H1 (cell line): ENCODE measurements around the gene ARMC3. TPM values are rescaled to one million over a fixed set of nuclear protein-coding genes. Genes with fewer than 3 reads are reported as not detected.

ENCODE experiments used
- CTCF ChIA-PET: fragments of 300-600 bp; sonication (Branson Sonifier 250); formaldehyde crosslinking; loops from one replicate; lab custom pipeline; 2021; ENCODE audit not compliant: partially characterized antibody; lab: Charles Lee
- POLR2A ChIA-PET: fragments of 300-600 bp; sonication (Branson Sonifier 250); formaldehyde crosslinking; loops from one replicate; lab custom pipeline; 2021; ENCODE audit warnings: inconsistent platforms; ENCODE audit not compliant: partially characterized antibody; lab: Charles Lee
- DNase-seq, 2 experiments: peaks; one replicate each; pipeline versions ENCODE4 v3.0.0 to v3.0.0-alpha.2; 2010 to 2022; ENCODE audit warnings: low spot score in 2 of 2, low read depth in 1 of 2, mixed read lengths in 1 of 2
- FAIRE-seq: peaks from 2 replicates; lab custom pipeline; 2011; peaks lifted over from hg19 to GRCh38; lab: Jason Lieb, UNC
- H2AFZ ChIP-seq: 2 replicates; pipeline ENCODE4 v1.8.1; 2012; ENCODE audit warnings: low read length, inconsistent platforms
- H2AK5ac ChIP-seq: 2 replicates; pipeline ENCODE4 v1.6.1; 2013; ENCODE audit warnings: low read depth, low read length
- H2BK120ac ChIP-seq: replicated peaks from 2 replicates; pipeline ENCODE3; 2013; ENCODE audit warnings: low read depth, low read length, inconsistent platforms
- H2BK12ac ChIP-seq: 2 replicates; pipeline ENCODE4 v1.6.1; 2013; ENCODE audit warnings: low read depth, low read length
- H2BK15ac ChIP-seq: 2 replicates; pipeline ENCODE4 v1.6.1; 2013; ENCODE audit warnings: low read length
- H2BK20ac ChIP-seq: 2 replicates; pipeline ENCODE4 v1.6.1; 2013; ENCODE audit warnings: low read length
- H2BK5ac ChIP-seq: 2 replicates; pipeline ENCODE4 v1.6.1; 2013; ENCODE audit warnings: low read depth, low read length
- H3K14ac ChIP-seq: 2 replicates; pipeline ENCODE4 v1.6.1; 2013; ENCODE audit warnings: inconsistent platforms; ENCODE audit not compliant: insufficient read length
- H3K18ac ChIP-seq: 2 replicates; pipeline ENCODE4 v1.6.1; 2013; ENCODE audit warnings: low read length; ENCODE audit errors: extremely low read depth
- H3K23ac ChIP-seq: 2 replicates; pipeline ENCODE4 v1.6.1; 2013; ENCODE audit warnings: inconsistent platforms; ENCODE audit not compliant: insufficient read length
- H3K23me2 ChIP-seq: 2 replicates; pipeline ENCODE4 v1.6.1; 2013; ENCODE audit warnings: low read depth, low read length
- H3K27ac ChIP-seq: 2 replicates; pipeline ENCODE4 v1.6.1; 2011; ENCODE audit warnings: low read depth, low read length, inconsistent platforms
- H3K27me3 ChIP-seq, 4 experiments: replicated peaks in 1 of 4; 1 replicate in 1 of 4; 2 replicates in 3 of 4; pipeline versions ENCODE4 v1.6.1 to v1.8.1; 2011 to 2013; ENCODE audit warnings: low read length in 3 of 4, mild to moderate bottlenecking in 3 of 4, inconsistent platforms in 2 of 4, mixed read lengths in 2 of 4, moderate library complexity in 1 of 4; ENCODE audit not compliant: control insufficient read depth in 3 of 4, insufficient read depth in 3 of 4; ENCODE audit errors: extremely low read depth in 1 of 4
- H3K36me3 ChIP-seq, 4 experiments: 2 replicates each; pipeline versions ENCODE4 v1.6.1 to v1.8.1; 2011 to 2013; ENCODE audit warnings: mild to moderate bottlenecking in 4 of 4, low read length in 3 of 4, moderate library complexity in 2 of 4, control low read depth in 1 of 4, inconsistent platforms in 1 of 4; ENCODE audit not compliant: insufficient read depth in 4 of 4, control insufficient read depth in 2 of 4
- H3K4ac ChIP-seq: replicated peaks from 2 replicates; pipeline ENCODE3; 2013; ENCODE audit warnings: low read length, low read depth, mixed read lengths, inconsistent platforms; ENCODE audit not compliant: insufficient read length
- H3K4me1 ChIP-seq, 4 experiments: replicated peaks in 1 of 4; 1 replicate in 1 of 4; 2 replicates in 3 of 4; pipeline versions ENCODE4 v1.6.1 to v1.8.1; 2011 to 2013; ENCODE audit warnings: low read length in 3 of 4, inconsistent platforms in 2 of 4, mixed read lengths in 1 of 4; ENCODE audit not compliant: insufficient read depth in 4 of 4, control insufficient read depth in 3 of 4
- H3K4me2 ChIP-seq, 2 experiments: 2 replicates each; pipeline versions ENCODE4 v1.6.1 to v1.8.1; 2011 to 2013; ENCODE audit warnings: low read depth in 2 of 2, low read length in 2 of 2, control low read depth in 1 of 2, inconsistent platforms in 1 of 2, mild to moderate bottlenecking in 1 of 2; ENCODE audit not compliant: insufficient read depth in 1 of 2
- H3K4me3 ChIP-seq, 4 experiments: fragments of 200-600, 300-600 bp in 1 of 4; sonication (generic), shearing (Covaris generic), sonication (Bioruptor Twin) in 1 of 4; 2 replicates each; pipeline versions ENCODE4 v1.5.1 to v1.8.1; 2011 to 2016; ENCODE audit warnings: low read length in 4 of 4, low read depth in 3 of 4, control low read depth in 2 of 4, inconsistent platforms in 2 of 4, mild to moderate bottlenecking in 2 of 4, mixed read lengths in 1 of 4, moderate library complexity in 1 of 4; ENCODE audit not compliant: insufficient read depth in 2 of 4; ENCODE audit errors: extremely low read depth in 1 of 4
- H3K56ac ChIP-seq: replicated peaks from 2 replicates; pipeline ENCODE3; 2013; ENCODE audit warnings: low read depth, mild to moderate bottlenecking, mixed read lengths, low read length, inconsistent platforms; ENCODE audit not compliant: insufficient read length
- H3K79me1 ChIP-seq: 2 replicates; pipeline ENCODE4 v1.6.1; 2013; ENCODE audit warnings: low read depth, low read length, control low read depth
- H3K79me2 ChIP-seq, 2 experiments: 2 replicates each; pipeline versions ENCODE4 v1.6.1 to v1.8.1; 2012 to 2013; ENCODE audit warnings: low read length in 2 of 2, mild to moderate bottlenecking in 2 of 2, inconsistent platforms in 1 of 2; ENCODE audit not compliant: insufficient read depth in 2 of 2, control insufficient read depth in 1 of 2
- H3K9ac ChIP-seq, 4 experiments: replicated peaks in 1 of 4; 1 replicate in 1 of 4; 2 replicates in 3 of 4; pipeline versions ENCODE4 v1.6.1 to v1.8.1; 2011 to 2013; ENCODE audit warnings: low read depth in 3 of 4, low read length in 3 of 4, control low read depth in 2 of 4, mild to moderate bottlenecking in 2 of 4, moderate library complexity in 2 of 4, inconsistent platforms in 1 of 4; ENCODE audit errors: extremely low read depth in 1 of 4
- H3K9me3 ChIP-seq, 2 experiments: 2 replicates each; pipeline versions ENCODE4 v1.6.1 to v1.8.1; 2012 to 2013; ENCODE audit warnings: mild to moderate bottlenecking in 2 of 2, moderate library complexity in 2 of 2, control low read depth in 1 of 2, inconsistent platforms in 1 of 2, low read depth in 1 of 2, low read length in 1 of 2, mixed read lengths in 1 of 2; ENCODE audit not compliant: insufficient read depth in 2 of 2
- H4K20me1 ChIP-seq, 2 experiments: replicated peaks in 1 of 2; 2 replicates each; pipeline versions ENCODE3 to v1.8.1; 2011 to 2013; ENCODE audit warnings: inconsistent platforms in 2 of 2, low read length in 2 of 2, mild to moderate bottlenecking in 1 of 2; ENCODE audit not compliant: insufficient read depth in 2 of 2, control insufficient read depth in 1 of 2
- H4K5ac ChIP-seq: 2 replicates; pipeline ENCODE4 v1.6.1; 2013; ENCODE audit warnings: low read length, low read depth, mixed read lengths, inconsistent platforms; ENCODE audit not compliant: insufficient read length
- H4K8ac ChIP-seq: 2 replicates; pipeline ENCODE4 v1.8.0; 2013; ENCODE audit warnings: mild to moderate bottlenecking, moderate library complexity, low read length, inconsistent platforms; ENCODE audit not compliant: insufficient read depth; ENCODE audit errors: extremely low read depth
- H4K91ac ChIP-seq: replicated peaks from 2 replicates; pipeline ENCODE3; 2013; ENCODE audit warnings: low read length, mixed read lengths, inconsistent platforms; ENCODE audit not compliant: insufficient read length
- JUN ChIP-seq: IDR thresholded peaks from 2 replicates; pipeline ENCODE4 v1.6.1; 2011; ENCODE audit warnings: low read depth, mild to moderate bottlenecking, improper control_type of control experiment, low read length
- POLR2AphosphoS5 ChIP-seq: IDR thresholded peaks from 2 replicates; pipeline ENCODE4 v1.6.1; 2011; ENCODE audit warnings: low read depth, low read length
- SRF ChIP-seq: IDR thresholded peaks from 2 replicates; pipeline ENCODE4 v1.6.1; 2011; ENCODE audit warnings: mild to moderate bottlenecking, low read depth, low read length, moderate library complexity
- WGBS, 2 experiments: shearing (Covaris generic) in 1 of 2; methylation state at CpG; one replicate each; pipeline versions ENCODE4 v1.1.6 to v1.1.7; 2013 to 2015; ENCODE audit warnings: low lambda C conversion rate in 2 of 2, mixed read lengths in 2 of 2, inconsistent platforms in 1 of 2, low coverage in 1 of 2, missing lambda C conversion rate in 1 of 2; ENCODE audit not compliant: insufficient replicate concordance in 2 of 2, insufficient coverage in 1 of 2, insufficient read length in 1 of 2; ENCODE audit errors: extremely low coverage in 1 of 2, missing lambda C conversion rate in 1 of 2; 5-methylcytosine and 5-hydroxymethylcytosine counted together
- polyA plus RNA-seq, 7 experiments: library from polyadenylated mRNA; depleted of rRNA in 3 of 7; stranded (reverse) in 5 of 7; unstranded in 2 of 7; fragments of >200 nt in 5 of 7; fragments of 200-250 nt in 2 of 7; gene quantifications; 1 replicate in 5 of 7; 2 replicates in 1 of 7; 4 replicates in 1 of 7; pipeline versions ENCODE4 v1.2.1 to v1.2.3, GENCODE V29; 2011 to 2013; ENCODE audit warnings: missing spikeins in 2 of 7, mixed read lengths in 2 of 7
- total RNA-seq: library from RNA; stranded (reverse); fragmentation: NEBNext Ultra II Directional; extraction: Animal tissue kit (Norgen Biotek cat#: 25700); gene quantifications from 2 replicates; pipeline ENCODE4 v1.2.1, GENCODE V29; 2021

Gene ARMC3
- total and polyA plus RNA-seq, 2 of the 8 experiments (the other 6 are each of a cell fraction or from before 2014, with no cell fraction given) = 0.15 TPM

GRCh38 chr10:23063045-23063972, 135.5 kb downstream of the ARMC3 start:
- peaks cover 6 to 23% (median 18%) of the 10 kb centered on the region in 4 experiments; a peak in 6 of 7 replicates for H3K4me1 ChIP-seq
- H3K36me3 ChIP-seq = no peaks in the 10 kb centered on the region
- no peaks in the 10 kb centered on the region for H3K27me3 ChIP-seq
- no peak overlapping the region for H3K18ac ChIP-seq
- no peak overlapping the region for H4K8ac ChIP-seq
- H4K20me1 ChIP-seq = no peaks in the 10 kb centered on the region
- no peak overlapping the region; the same call in 1 of the 2 replicates for H2BK5ac ChIP-seq
- H2BK20ac ChIP-seq = 0 out of 2 replicates have a peak overlapping the region, but pooled peaks have one; percentile 34
- H2BK15ac ChIP-seq = 0 out of 2 replicates have a peak overlapping the region, but pooled peaks have one; percentile 10
- H2AK5ac ChIP-seq = no peak overlapping the region
- no peak overlapping the region for H3K23ac ChIP-seq
- H3K56ac ChIP-seq = no peak overlapping the region
- no peak overlapping the region for H2BK12ac ChIP-seq
- peak overlapping the region in 1 of 2 experiments; percentile 31; a peak in 2 of 4 replicates for H3K4me2 ChIP-seq
- DNase-seq (peak in 1 of 2 experiments; percentile 41), FAIRE-seq (no peak)
- H3K79me1 ChIP-seq = no peaks in the 10 kb centered on the region
- 73% methylated on average over 20 of the region's 20 CpGs; no CpG with 5 or more reads in 1 of the 2 experiments for WGBS, 2 experiments
- no peak overlapping the region for H2AFZ ChIP-seq
- no peaks in the 10 kb centered on the region for H3K23me2 ChIP-seq
- no peak overlapping the region for H4K91ac ChIP-seq
- no peak overlapping the region for H3K27ac ChIP-seq
- ChIA-PET POLR2A (no interaction called here), CTCF (interaction anchor here (0.7 to 1.2 kb wide), 4 partner anchors 13 to 482 kb away, joined by 3 to 4 read pairs (median 3); no protein-coding TSS in a partner anchor)
- H3K9ac ChIP-seq = no peak overlapping the region
- H3K14ac ChIP-seq = no peak overlapping the region
- H3K9me3 ChIP-seq = no peaks in the 10 kb centered on the region
- H3K4ac ChIP-seq = no peak overlapping the region
- H4K5ac ChIP-seq = no peak overlapping the region
- no peak overlapping the region for H2BK120ac ChIP-seq
- no peak overlapping the region; a peak in 1 of 8 replicates for H3K4me3 ChIP-seq
- H3K79me2 ChIP-seq = no peaks in the 10 kb centered on the region
- TF ChIP-seq SRF = no peak
- no peak for TF ChIP-seq POLR2AphosphoS5
- no peak for TF ChIP-seq JUN
